PC-9 (cell line): Measurements from ENCODE around the gene SPINT2. TPM values are rescaled to one million over a fixed set of nuclear protein-coding genes. Genes with fewer than 3 reads are reported as not detected.

ENCODE experiments used
- BruUV-seq: library from RNA; stranded (reverse); fragments of 400-500 nt; replicated peaks from 2 replicates; lab custom pipeline; 2021; lab: Mats Ljungman, UMichigan
- CTCF ChIA-PET: fragments of 300-600 bp; sonication (Branson Sonifier 250); formaldehyde crosslinking; loops from one replicate; lab custom pipeline; 2022; ENCODE audit warnings: antibody characterized with exemption; lab: Charles Lee
- POLR2A ChIA-PET: fragments of 300-600 bp; sonication (Branson Sonifier 250); formaldehyde crosslinking; loops from one replicate; lab custom pipeline; 2022; ENCODE audit warnings: antibody characterized with exemption; ENCODE audit not compliant: unreplicated experiment; lab: Charles Lee
- DNase-seq, 2 experiments: peaks; one replicate each; pipeline versions ENCODE4 v3.0.0 to v3.0.0-alpha.2; 2015 to 2022; ENCODE audit warnings: mixed read lengths in 1 of 2
- H2AFZ ChIP-seq: fragments of 200-600 bp; sonication (generic); 2 replicates; pipeline ENCODE4 v1.8.1; 2017; ENCODE audit warnings: antibody characterized with exemption
- H3F3A ChIP-seq: fragments of 200-600 bp; sonication (generic); 2 replicates; pipeline ENCODE4 v1.8.1; 2017; ENCODE audit warnings: antibody characterized with exemption, mild to moderate bottlenecking, low read depth; ENCODE audit not compliant: insufficient read depth
- H3K27ac ChIP-seq: fragments of 200-600 bp; sonication (generic); 2 replicates; pipeline ENCODE4 v1.6.1; 2016; ENCODE audit warnings: mixed run types
- H3K27me3 ChIP-seq: fragments of 200-600 bp; sonication (generic); 2 replicates; pipeline ENCODE4 v1.6.1; 2016; ENCODE audit warnings: low read depth, mixed run types; ENCODE audit not compliant: insufficient read depth
- H3K36me3 ChIP-seq: fragments of 200-600 bp; sonication (generic); 2 replicates; pipeline ENCODE4 v1.6.1; 2016; ENCODE audit warnings: low read depth, mixed run types
- H3K4me1 ChIP-seq: fragments of 200-600 bp; sonication (generic); replicated peaks from 2 replicates; pipeline ENCODE4 v1.6.1; 2016; ENCODE audit warnings: mixed run types; ENCODE audit not compliant: insufficient read depth
- H3K4me2 ChIP-seq: fragments of 200-600 bp; sonication (generic); 2 replicates; pipeline ENCODE4 v1.6.1; 2017; ENCODE audit warnings: mixed run types
- H3K4me3 ChIP-seq: fragments of 200-600 bp; sonication (generic); 2 replicates; pipeline ENCODE4 v1.6.1; 2016; ENCODE audit warnings: mixed run types
- H3K79me2 ChIP-seq: fragments of 200-600 bp; sonication (generic); 2 replicates; pipeline ENCODE4 v1.6.1; 2017; ENCODE audit warnings: low read depth, mixed run types
- H3K9me2 ChIP-seq: fragments of 200-600 bp; sonication (generic); 2 replicates; pipeline ENCODE4 v1.8.1; 2017; ENCODE audit warnings: mild to moderate bottlenecking; ENCODE audit not compliant: insufficient read depth
- H3K9me3 ChIP-seq: fragments of 200-600 bp; sonication (generic); 2 replicates; pipeline ENCODE4 v1.8.1; 2016; ENCODE audit warnings: low read depth; ENCODE audit not compliant: insufficient read depth
- H4K20me1 ChIP-seq: fragments of 200-600 bp; sonication (generic); 2 replicates; pipeline ENCODE4 v1.8.1; 2017; ENCODE audit not compliant: insufficient read depth
- EZH2 ChIP-seq: fragments of 200-600 bp; sonication (generic); IDR thresholded peaks from 2 replicates; pipeline ENCODE4 v1.8.0; 2017; ENCODE audit warnings: antibody characterized with exemption, low read depth
- intact Hi-C: fragments of 100-400 bp; cut with micrococcal nuclease; formaldehyde crosslinking; loops from one replicate; pipeline ENCODE4 v1.10.0; 2022; ENCODE audit not compliant: unreplicated experiment
- total RNA-seq: library from RNA; stranded (reverse); gene quantifications from 2 replicates; pipeline ENCODE4 v1.2.3, GENCODE V29; 2021
- TF ChIP-seq, protein P1 (sequence below): fragments of 200-600 bp; sonication (generic); conservative IDR thresholded peaks from 2 replicates; pipeline ENCODE4 v1.6.1; 2017; ENCODE audit warnings: mixed run types, antibody characterized with exemption, mild to moderate bottlenecking, moderate library complexity

The SPINT2 gene
- total RNA-seq, 1 experiment from 2014 or later, result 1,019 TPM

GRCh38 chr19:38247126-38247525 lies 17.2 kb upstream of the SPINT2 start:
- Histone ChIP-seq H3K4me3 (no peak overlapping the region), H2AFZ (no peak overlapping the region), H4K20me1 (no peaks in the 10 kb centered on the region), H3K27ac (no peak overlapping the region), H3K9me2 (no peaks in the 10 kb centered on the region), H3K9me3 (no peaks in the 10 kb centered on the region), H3K27me3 (no peaks in the 10 kb centered on the region), H3F3A (peaks cover 17% of the 10 kb centered on the region; the same call in 1 of the 2 replicates), H3K36me3 (no peaks in the 10 kb centered on the region), H3K4me2 (no peak overlapping the region), H3K79me2 (no peaks in the 10 kb centered on the region), H3K4me1 (peaks cover 9% of the 10 kb centered on the region)
- no peak for DNase-seq
- no TSS peak for BruUV-seq
- ChIA-PET POLR2A (no interaction called here), CTCF (interaction anchor here (0.6 to 0.7 kb wide), 3 partner anchors 21 to 350 kb away, joined by 6 to 10 read pairs (median 9); no protein-coding TSS in a partner anchor)
- intact Hi-C loops, result loop anchor here (2.0 kb wide), 1 partner anchor 18 kb away; the partner anchor contains the start of gene SPINT2
- no peak for TF ChIP-seq EZH2
- TF ChIP-seq, protein P1, sequence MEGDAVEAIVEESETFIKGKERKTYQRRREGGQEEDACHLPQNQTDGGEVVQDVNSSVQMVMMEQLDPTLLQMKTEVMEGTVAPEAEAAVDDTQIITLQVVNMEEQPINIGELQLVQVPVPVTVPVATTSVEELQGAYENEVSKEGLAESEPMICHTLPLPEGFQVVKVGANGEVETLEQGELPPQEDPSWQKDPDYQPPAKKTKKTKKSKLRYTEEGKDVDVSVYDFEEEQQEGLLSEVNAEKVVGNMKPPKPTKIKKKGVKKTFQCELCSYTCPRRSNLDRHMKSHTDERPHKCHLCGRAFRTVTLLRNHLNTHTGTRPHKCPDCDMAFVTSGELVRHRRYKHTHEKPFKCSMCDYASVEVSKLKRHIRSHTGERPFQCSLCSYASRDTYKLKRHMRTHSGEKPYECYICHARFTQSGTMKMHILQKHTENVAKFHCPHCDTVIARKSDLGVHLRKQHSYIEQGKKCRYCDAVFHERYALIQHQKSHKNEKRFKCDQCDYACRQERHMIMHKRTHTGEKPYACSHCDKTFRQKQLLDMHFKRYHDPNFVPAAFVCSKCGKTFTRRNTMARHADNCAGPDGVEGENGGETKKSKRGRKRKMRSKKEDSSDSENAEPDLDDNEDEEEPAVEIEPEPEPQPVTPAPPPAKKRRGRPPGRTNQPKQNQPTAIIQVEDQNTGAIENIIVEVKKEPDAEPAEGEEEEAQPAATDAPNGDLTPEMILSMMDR, result no peak

DNA sequence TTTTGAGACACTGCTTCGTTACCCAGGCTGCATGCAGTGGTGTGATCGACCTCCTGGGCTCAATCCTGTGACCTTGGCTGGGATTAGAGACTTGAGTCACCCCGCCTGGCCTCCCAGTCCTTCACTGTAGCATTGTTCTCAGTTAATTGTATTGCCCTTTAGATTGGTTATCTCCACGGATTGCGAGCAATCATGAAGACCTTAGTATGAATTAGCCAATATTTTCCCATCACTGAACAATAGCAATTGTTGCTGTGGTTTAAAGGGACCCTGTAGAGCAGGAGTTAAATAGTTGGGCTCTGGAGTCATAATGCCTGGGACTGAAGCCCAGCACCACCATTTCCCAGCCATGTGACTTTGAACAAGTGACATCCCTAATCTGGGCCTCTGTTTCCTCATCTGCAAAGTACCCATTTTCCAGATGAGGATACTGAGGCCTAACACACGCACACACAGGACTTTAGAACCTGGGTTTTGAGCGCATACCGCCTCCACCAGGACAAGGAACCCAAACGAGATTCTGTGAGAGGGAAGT lies 16.6 kb upstream of the SPINT2 start:
- no peaks in the 10 kb centered on the region for H3K79me2 ChIP-seq
- no peak overlapping the region for H3K27ac ChIP-seq
- CTCF ChIA-PET, result interaction anchor here (0.7 kb wide), 1 partner anchor 37 kb away, joined by 6 read pairs; no protein-coding TSS in a partner anchor
- H3K27me3 ChIP-seq, result no peaks in the 10 kb centered on the region
- H4K20me1 ChIP-seq, result no peaks in the 10 kb centered on the region
- no peaks in the 10 kb centered on the region for H3K36me3 ChIP-seq
- no peak for DNase-seq
- no peaks in the 10 kb centered on the region for H3K9me2 ChIP-seq
- POLR2A ChIA-PET, result no interaction called here
- no peak overlapping the region for H2AFZ ChIP-seq
- no peak for TF ChIP-seq EZH2
- TF ChIP-seq, protein P1, result no peak
- no TSS peak for BruUV-seq
- no peaks in the 10 kb centered on the region for H3K9me3 ChIP-seq
- no peak overlapping the region for H3K4me2 ChIP-seq
- intact Hi-C loops, result loop anchor here (2.0 kb wide), 1 partner anchor 17 kb away; the partner anchor contains the start of gene SPINT2
- H3K4me1 ChIP-seq, result peaks cover 9% of the 10 kb centered on the region
- H3K4me3 ChIP-seq, result no peak overlapping the region
- H3F3A ChIP-seq, result peaks cover 17% of the 10 kb centered on the region; the same call in 1 of the 2 replicates

DNA sequence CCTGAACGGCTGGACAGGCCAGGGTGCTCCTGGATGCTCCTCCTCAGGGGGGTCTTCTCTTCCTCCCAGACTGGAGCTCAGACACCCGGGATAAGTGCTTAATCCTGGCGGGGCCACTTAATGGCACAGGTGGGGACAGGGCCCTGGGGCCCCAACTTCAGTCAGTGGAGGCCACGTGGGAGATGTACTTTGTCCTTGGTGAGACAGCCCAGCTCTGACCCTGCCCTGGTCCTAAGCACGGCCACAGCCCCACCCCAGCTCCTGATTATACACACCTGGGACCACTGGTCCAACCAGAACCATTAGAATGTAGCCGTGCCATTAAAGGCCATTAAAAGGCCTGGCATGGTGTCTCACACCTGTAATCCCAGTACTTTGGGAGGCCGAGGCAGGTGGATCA lies 16.0 kb upstream of the SPINT2 start:
- ChIA-PET CTCF (interaction anchor here (0.6 kb wide), 1 partner anchor 127 kb away, joined by 4 read pairs; no protein-coding TSS in a partner anchor), POLR2A (interaction anchor here (0.6 kb wide), 1 partner anchor 69 kb away, joined by 5 read pairs; no protein-coding TSS in a partner anchor)
- no peak overlapping the region for H3K4me3 ChIP-seq
- no peaks in the 10 kb centered on the region for H3K36me3 ChIP-seq
- no peaks in the 10 kb centered on the region for H3K79me2 ChIP-seq
- no peak overlapping the region for H3K4me2 ChIP-seq
- H3K4me1 ChIP-seq, result peaks cover 9% of the 10 kb centered on the region
- no peaks in the 10 kb centered on the region for H3K9me3 ChIP-seq
- no peak overlapping the region for H2AFZ ChIP-seq
- TF ChIP-seq EZH2, result no peak
- TF ChIP-seq, protein P1, result no peak
- peaks cover 17% of the 10 kb centered on the region; the same call in 1 of the 2 replicates for H3F3A ChIP-seq
- no peak for DNase-seq
- intact Hi-C loops, result no loop called here
- no TSS peak for BruUV-seq
- no peak overlapping the region for H3K27ac ChIP-seq
- H4K20me1 ChIP-seq, result no peaks in the 10 kb centered on the region
- no peaks in the 10 kb centered on the region for H3K27me3 ChIP-seq
- no peaks in the 10 kb centered on the region for H3K9me2 ChIP-seq
